GM20431 (cell line): ENCODE measurements around the gene HYAL1.

Source experiments
- in situ Hi-C: fragments of 300-500 bp; cut with MseI, MboI; formaldehyde crosslinking; loops from one replicate; pipeline ENCODE4 v1.15.0; 2020; ENCODE audit warnings: low sequenced_read_pairs; ENCODE audit not compliant: unreplicated experiment

The HYAL1 gene

DNA sequence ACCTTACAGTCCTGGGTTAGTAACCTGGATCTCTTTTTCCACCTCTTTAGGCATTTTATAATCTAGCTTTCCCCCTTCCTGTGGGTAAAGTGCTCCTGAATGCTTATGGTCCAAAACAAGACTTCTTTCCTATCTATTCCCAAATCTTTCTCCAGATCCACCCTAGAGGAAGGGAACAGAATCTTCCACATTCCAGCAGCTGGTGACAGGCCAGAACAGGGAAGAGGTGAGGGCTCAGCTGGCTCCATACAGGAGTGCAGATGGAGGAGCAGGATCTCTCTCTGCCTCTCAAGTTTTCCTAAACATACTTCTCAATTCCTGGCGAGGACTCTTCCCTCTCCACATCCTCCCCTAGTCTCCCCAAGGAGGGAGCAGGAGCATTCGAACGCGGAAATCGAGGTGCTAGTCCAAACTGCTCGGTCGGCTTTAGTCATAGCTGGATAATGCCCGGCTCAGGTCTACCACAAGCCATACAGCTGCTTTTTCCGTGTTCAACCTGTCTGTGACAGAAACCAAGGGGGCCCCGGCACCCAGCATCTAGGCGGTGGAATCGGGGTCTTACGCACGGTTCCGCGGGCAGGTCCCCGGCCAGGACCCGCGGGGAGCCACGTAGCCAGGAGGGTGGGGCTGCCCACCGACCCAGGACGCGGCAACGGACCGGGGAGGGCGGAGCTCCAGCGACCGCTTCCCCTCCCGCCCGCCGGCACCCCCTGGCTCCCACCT, 33.2 kb upstream of the HYAL1 start:
- in situ Hi-C loops = no loop called here

DNA sequence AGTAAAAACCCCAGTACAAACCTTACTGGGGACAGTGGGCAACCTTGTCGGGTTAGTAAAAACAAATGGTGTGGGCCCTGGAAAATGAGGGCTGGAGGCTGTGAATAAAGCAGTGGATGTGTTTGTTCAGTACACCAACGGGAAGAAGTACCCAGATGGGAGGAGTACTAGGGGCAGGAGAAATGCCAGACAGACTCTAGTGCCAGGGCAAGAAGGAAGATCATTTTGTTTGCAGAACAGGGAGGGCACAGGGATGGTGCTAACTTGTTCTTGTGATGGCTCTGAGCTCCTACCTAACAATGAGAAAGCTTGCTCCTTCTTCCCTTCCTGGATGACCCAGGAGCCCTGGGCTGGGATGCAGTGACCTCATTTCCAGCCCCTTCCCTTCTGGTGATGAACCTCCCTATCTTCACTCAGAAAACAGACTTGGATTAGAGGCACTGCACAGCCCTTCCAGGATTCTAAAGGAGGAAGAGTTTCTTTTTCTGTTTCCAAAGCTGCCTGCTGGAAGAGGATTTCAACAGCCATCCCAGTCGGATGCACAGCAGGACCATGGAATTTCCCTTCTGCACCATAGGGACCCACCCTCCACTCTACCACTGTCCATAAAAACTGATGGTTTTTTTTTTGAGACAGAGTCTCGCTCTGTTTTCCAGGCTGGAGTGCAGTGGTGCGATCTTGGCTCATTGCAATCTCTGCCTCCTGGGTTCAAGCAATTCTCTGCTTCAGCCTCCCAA, 31.1 kb upstream of the HYAL1 start:
- in situ Hi-C loops = no loop called here

DNA sequence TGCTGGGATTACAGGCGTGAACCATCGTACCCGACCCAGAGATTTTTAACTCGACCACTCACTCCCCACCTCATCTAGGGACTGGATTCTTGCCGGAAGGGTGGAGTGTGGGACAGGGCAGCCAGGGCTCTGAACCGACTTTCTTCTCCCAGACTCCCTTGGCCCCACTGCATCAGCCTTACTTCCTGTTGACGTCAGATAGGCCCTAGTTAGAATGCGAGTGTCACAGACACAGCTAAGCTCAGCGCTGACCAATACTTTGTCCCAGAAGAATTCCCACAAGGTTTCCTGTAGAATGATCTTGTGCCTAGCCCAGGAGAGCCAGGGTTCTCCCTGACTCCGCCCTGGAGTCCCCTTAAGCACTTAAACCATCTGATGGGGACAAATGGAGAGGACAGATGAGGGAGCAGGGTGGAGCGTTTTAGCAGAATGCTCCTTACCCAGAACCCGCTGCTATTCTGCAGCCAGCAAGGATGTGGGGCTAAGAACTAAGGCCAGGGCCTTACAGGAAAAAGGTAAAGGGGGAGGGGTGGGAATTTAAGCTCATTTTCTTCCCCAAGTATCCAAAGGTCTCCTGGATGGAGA, 30.5 kb upstream of the HYAL1 start:
- in situ Hi-C loops = no loop called here

DNA sequence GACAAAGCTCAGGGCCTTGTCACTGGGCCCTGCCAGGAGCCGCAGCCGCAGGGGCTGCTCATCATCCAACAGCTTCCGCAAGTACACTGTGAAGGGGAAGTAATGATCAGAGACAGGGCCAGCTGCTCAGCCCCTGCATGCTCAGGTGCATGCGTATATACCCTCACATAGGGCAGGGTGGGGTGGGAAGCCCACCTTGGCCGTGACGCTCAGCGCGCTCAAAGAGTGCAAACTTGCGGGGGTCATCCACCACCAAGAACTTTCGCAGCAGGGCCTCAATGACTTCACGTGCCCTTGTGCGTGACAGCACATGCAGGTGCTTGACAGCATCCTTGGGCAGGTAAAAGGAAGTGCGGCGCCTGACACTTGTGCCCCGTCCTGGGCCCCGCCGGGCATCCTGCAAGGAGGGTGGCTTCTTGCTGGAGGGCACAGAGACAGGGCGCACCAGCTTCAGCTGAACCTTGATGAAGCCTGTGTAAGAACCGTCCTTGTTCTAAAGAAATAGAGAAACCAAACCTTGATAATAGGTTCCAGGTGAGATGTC, 28.1 kb upstream of the HYAL1 start:
- in situ Hi-C loops = no loop called here

DNA sequence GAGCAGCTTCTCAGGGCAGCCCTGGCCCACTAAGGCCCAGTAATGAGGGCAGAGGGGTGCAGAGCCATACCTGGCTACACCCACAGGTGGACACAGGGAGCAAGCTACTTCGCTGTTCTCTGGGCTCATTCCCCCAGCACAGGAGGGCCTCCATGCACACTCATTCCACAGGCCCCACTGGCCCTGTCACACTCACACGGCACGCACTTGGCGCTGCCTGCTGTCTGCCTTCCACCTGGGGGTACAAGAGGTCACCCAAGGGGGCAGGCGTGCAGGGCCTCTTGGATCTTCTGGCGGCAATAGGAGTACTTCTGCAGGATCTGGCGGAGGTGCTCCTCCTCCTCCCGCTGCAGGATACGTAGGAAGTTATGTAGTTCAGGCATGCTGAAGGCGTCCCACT, 27.0 kb upstream of the HYAL1 start:
- in situ Hi-C loops = no loop called here

DNA sequence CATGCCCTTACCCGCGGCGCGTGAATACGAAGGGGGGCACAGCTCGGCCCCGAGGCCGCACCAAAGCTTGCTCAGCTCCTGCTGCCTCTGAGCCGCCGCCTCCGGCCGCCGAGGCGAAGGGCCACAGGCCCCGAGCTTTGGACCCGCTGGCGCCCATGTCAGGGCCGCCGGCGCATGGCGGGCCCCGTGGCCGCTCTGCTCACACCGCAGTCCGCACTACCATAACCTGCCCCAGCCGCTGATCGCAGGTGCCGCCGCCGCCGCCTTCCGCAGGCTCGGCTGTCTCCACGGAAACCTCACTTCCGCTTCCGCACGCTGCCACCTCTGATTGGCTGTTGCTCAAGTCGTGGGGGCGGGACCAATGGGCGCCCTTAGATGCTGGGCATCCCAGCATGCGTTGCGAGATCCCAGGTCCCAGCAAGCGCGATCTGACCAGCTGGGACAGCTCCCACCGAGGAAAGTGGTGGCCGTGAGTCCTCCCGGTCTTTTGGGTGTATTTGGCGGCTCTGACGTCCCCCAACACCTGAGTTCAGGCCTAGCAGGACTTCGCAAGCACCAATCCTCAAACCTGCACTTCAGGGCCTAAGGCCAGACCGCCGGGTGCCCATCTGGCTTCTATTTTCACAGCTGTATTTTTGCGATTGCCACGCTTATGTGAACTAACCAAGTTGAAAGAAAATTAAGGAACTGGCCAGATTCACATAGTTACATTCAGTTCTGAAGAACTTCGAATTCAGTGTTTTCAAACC, 24.7 kb upstream of the HYAL1 start, which contains the start of gene TUSC2:
Gene TUSC2, minus strand, starts transcription at position 281 of the 749 bp plus-strand sequence. Its CDS starts 124 bp downstream, at position 157.
- in situ Hi-C loops = no loop called here

DNA sequence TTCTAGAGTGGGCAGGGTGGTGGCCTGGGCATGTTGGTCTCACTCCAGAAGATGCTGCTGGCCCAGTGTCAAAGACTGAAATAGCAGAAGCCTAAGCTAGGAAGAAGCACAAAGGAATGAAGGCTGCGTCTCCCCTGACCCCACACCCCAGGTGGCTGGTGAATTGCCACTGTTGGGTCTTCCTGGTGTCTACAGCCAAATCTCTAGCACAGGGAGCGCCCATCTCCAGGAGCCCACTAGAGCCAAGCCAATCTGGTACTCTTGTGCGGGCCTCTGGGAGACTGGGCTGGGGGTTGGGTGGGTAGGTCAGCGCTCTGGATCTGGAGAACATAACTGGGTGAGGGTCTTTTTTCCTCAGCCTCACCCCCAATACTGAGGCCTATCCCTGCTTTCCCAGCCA, 23.8 kb upstream of the HYAL1 start:
- in situ Hi-C loops = no loop called here

DNA sequence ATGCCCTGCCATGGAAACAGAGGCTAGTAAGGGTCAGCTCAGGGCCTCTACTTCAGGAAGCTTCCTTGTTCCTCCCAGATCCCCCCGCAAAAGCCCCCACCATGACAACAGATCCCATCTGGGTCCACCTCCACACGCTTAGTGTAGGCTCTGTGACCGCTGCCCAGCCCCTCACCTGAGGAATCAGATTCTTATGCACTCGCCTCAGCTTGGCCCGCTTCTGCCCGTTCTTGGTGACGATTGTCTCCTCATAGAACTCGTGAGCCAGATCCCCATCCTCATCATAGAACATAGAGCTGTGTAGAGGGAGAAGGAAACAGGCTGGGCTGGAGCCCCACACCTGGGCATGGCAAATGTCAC, 22.8 kb upstream of the HYAL1 start:
- in situ Hi-C loops = no loop called here

DNA sequence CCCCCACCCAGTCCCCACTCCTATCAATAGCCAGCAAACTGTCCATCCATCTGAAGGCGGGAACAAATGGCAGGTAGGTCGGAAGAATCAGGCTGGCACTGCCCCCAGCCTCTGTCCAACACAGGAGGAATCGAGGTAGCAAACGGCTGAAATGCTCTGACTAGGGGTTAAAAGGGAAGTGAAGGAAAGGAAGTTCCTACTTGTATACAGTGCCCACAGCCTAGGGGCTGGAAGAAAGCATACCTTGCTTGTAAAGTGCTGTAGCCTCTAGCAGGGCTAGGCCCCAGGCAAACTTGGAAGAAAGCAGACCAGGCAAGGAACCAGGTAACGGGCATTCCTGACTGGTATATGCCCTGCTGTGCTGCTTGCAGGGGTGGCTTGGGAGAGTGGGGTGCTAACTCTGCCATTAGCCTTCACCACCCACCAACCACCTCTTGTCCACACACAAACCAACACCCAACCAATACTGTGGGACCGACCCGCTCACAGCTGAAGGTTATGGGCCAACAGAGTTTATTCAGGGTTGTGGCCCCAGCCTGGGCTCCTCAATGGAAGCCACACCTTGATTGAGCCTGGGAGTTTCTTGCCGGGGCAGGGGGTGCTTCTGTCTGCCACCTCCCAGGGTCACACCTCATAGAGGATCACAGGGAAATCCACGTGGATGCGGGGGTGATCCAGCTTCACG, 22.3 kb upstream of the HYAL1 start:
- in situ Hi-C loops = no loop called here

DNA sequence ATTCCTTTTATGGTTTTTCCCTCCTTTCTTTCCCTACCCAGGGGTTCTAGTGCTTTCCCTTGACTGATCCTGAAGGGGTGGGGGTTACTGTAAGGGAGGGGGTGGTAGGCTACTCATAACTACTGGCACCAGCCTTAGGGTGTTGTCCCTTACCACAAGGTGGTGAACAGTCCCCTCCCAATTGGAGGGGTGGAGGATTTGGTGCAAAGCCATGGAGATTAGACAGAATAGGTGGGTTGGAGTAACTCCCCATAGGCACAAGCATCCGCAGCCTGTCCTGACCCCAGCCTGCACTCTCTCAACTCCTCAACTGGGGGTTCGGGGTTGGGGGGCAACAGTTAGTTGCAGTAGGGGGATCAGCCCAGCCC, 21.7 kb upstream of the HYAL1 start:
- in situ Hi-C loops = no loop called here

DNA sequence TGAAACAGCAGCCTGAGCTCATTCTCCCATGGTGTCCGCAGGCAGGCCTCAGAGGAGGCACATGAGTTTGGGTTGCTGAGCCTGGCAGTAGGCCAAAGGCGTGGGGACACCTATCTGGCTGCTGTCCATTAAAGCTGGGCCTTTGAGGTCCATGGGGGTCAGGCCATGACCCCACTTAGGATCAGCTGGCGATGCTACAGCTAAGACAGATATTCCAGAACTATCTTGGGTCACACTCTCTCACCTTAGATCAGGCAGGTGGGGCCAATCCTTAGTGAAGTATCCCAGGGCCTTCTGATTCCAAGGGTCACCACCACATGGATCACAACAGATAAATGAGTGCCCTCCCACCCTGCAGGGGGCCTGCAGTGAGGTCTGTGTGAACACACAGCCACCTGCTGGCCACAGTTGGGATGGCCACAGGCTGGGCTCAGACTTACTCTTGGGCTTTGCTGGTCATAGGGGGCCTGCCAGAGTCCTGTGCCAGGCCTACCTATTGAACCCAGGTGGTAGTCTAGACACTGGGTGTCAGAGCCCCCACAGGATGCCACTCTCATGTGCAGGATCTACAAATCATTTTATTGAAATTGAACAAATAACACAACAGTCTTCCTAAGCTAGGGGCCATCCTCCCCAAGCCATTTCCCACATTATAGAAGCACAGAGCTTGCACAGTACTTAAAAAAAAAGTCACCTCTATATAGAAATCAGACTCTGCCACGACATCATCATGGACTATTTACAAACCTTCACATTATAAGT, 21.2 kb upstream of the HYAL1 start:
- in situ Hi-C loops = no loop called here

DNA sequence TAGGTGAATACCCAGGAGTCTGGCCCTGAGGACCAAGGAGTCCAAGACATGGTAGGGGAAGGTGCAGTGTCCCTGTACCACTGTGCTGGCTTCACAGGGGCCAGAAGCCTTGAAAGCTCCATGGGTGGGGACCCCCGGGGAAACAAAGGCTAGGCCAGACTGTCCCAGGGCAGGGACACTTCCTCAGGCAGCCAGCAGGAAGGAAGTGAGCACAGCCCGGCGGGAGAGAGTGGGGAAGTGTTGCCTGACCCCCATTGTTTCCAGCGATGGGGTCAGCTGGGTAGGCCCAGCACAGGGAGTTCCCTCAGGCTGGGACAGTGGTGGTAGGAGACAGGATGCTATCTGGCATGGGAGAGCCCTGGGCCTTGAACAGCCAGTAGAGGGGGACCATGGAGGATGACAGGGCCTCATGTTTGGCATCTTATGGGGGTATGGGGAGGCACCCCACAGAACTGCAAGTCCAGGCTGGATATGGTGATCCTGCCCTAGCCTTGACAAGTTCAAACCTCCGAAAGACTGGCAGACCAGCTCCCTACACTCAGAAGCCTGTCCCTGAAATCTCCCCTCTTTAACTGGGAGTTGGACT, 20.3 kb upstream of the HYAL1 start:
- in situ Hi-C loops = no loop called here

DNA sequence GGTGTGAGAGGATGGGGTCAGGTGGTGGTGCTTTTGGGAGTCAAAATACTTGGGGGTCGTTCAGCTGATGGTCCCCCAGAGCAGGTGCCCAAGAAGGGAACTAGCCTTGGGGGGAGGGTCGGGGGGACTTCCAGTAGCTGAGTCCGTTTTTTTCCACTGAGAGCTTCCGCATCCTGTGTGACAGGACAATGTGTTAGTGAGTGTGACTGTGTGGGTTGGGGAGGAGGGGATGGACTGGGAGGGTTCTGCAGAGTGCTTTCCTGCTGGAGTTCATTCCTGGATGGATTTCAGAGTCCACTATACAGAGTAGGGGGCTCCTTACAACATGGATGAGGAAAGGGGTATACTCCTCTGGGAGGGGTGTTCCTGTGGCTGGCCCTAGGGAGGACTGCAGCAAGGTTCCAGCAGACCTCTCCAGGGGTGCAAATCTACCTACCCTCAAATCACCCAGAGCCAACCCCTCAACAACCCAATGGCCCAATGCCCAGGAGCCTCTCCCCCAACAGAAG, 19.8 kb upstream of the HYAL1 start:
- in situ Hi-C loops = no loop called here

DNA sequence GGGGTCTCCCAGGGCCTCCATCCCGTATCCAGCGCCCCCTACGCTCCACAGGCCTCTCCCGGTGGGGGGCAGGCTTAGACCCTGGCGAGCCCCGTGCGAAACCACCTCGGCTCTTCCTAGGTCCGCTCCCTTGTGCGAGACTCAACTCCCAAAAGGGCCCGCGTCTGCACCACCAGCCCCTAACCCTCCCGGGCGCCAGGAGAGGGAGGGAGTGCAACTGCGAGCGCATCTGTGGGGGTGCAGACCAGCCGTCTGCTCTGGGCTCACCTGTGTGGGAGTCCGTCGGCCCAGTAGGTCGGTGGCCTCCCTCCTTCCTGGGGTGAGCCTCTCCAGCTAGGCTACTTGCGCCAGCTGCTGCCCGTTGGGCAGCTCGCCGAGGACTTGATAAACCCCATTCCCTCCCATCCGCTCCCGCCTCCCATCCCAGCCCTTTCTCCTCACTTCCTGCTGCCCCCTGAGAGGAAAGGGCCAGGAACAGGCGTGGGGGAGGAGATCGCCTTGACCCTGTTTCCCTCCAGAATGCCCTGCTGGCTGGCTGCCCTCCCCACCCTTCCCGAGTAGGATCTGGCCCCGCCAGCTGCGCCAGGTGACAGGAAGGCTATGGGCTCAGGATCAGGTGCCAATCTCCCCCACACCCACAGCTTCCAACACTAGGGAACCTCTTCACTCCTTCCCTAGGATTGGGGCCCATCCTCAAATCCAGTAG, 19.2 kb upstream of the HYAL1 start, which contains the start of gene HYAL2:
Gene HYAL2, minus strand, starts transcription at position 360 of the 706 bp plus-strand sequence. CDS start 2,256 bp downstream, outside the sequence.
- in situ Hi-C loops = no loop called here

DNA sequence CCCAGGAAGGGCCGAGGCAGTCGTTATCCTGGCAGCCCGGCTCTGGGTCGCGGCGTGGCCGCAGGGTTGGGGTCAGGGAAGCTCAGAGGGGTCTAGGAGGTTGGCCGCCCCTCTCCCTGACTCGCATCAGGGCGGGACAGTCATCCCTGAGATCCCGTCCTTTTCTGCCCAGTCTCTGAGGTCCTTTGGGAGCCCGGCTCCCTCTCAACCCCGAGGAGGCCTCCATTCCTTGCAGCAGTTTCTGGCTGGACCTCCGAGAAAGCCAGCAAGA, 18.7 kb upstream of the HYAL1 start:
- in situ Hi-C loops = no loop called here

DNA sequence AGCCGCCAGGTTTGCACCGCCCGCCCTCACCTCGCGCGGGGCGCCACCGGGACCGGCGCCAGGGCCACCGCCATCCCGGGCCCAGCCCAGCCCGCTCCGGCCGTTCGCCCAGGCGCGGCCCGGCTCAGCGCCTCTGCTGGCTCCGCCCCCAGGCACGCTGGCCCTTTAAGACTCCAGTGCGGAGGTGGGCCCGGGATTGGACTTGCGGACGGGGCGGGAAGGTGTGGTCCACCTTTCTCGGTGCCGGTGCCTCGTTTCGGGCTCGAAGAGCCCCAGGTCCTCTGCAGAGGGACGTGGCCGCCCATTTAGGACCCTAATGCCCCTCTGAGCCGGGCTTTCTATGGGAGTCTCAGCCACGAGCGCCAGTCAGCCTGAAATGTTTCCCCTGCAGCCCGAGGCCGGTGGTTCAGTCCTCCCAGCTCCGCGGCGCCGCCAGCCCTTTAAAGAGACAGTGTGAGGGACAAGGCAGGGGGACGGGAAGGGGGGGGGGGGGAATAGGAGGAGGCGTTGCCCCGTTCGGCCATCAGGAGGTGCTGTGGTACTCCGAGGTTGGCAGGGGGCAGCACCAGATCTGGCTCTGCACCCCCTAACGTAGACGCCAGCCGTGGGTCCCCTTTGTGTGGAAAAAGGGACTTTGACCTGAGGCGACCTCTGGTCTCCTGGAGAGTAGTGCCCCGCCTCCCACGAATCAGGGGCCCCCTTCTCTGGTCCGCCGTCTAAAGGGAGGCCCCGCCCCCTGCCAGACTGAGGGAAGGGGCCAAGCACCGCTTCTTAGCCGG, 18.2 kb upstream of the HYAL1 start:
- in situ Hi-C loops = no loop called here

DNA sequence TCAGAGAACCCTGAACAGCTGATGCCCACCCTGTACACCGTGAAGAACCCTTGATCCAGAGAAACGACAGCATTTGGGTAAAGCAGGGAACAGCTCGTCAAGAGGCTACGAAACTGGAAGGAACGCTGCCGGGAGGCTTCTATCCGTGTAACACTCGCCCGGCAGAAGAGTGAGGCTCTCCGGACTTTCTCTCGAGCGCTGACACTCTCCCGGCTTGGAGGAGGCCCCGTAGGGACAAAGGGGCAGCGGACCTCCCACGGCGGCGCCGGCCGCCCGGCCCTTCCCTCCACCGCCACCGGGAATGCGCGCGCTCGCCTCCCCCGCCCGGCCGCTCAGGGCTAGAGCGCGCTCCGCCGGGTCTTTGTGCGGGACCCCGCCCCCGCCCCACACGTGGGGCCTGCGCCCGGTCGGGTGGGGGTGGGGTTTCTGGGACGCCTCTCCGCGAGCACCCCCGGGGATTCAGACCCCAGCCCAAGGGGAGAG, 17.5 kb upstream of the HYAL1 start:
- in situ Hi-C loops = no loop called here
